Right lobe of liver (tissue), 6 donors: ENCODE data around the gene VAV2. TPM values are rescaled to one million over a fixed set of nuclear protein-coding genes. Genes with fewer than 3 reads are reported as not detected.

Source experiments
- ATAC-seq, 4 donors: fragments of 200-7000 bp; cut with Tn5 transposase; one replicate each; pipeline ENCODE4 v1.9.1; 2020; ENCODE audit warnings: mild to moderate bottlenecking in 4 of 4, moderate library complexity in 4 of 4
- DNase-seq, 3 donors: peaks; one replicate each; pipeline ENCODE4 v3.0.0-alpha.2; 2020
- H3K27ac ChIP-seq, 3 donors: fragments of 200-600 bp; one replicate each; pipeline ENCODE4 v1.8.0; 2022
- H3K27me3 ChIP-seq, 2 donors: fragments of 200-600 bp; one replicate each; pipeline ENCODE4 v1.8.0; 2022
- H3K36me3 ChIP-seq, 4 donors: fragments of 200-600 bp; sonication (generic) in 1 of 4; one replicate each; pipeline versions ENCODE4 v1.5.1 to v1.8.0; 2017 to 2022; ENCODE audit warnings: control low read depth in 1 of 4
- H3K4me1 ChIP-seq, 4 donors: fragments of 200-600 bp; sonication (generic) in 1 of 4; one replicate each; pipeline versions ENCODE4 v1.5.1 to v1.8.0; 2017 to 2022; ENCODE audit warnings: control low read depth in 1 of 4
- H3K4me3 ChIP-seq, 3 donors: fragments of 200-600 bp; one replicate each; pipeline ENCODE4 v1.8.0; 2022
- H3K9me3 ChIP-seq, 4 donors: fragments of 200-600 bp; sonication (generic) in 1 of 4; one replicate each; pipeline versions ENCODE4 v1.5.1 to v1.8.0; 2017 to 2022; ENCODE audit warnings: control low read depth in 1 of 4
- CTCF ChIP-seq, 4 donors: fragments of 200-600 bp in 3 of 4; fragments of 450-650 bp in 1 of 4; IDR thresholded peaks; one replicate each; pipeline versions ENCODE4 v1.5.1 to v1.8.0; 2016 to 2022; ENCODE audit warnings: antibody characterized with exemption in 4 of 4, mild to moderate bottlenecking in 2 of 4
- POLR2A ChIP-seq: fragments of 450-650 bp; IDR thresholded peaks from one replicate; pipeline ENCODE4 v1.6.1; 2017; ENCODE audit warnings: antibody characterized with exemption, mild to moderate bottlenecking
- WGBS: methylation state at CpG from one replicate; pipeline ENCODE4 v1.1.6; 2018; ENCODE audit warnings: low coverage, low lambda C conversion rate; ENCODE audit not compliant: insufficient coverage; ENCODE audit errors: missing lambda C conversion rate; 5-methylcytosine and 5-hydroxymethylcytosine counted together
- intact Hi-C, 2 donors: fragments of 100-400 bp; cut with DNase I; formaldehyde crosslinking; loops; one replicate each; pipeline versions ENCODE4 v1.11.2 to v1.14.1; 2022
- total RNA-seq, 6 experiments: library from RNA; depleted of rRNA in 2 of 6; stranded (reverse); fragments of >200 nt in 2 of 6; fragmentation: NEBNext Ultra II Directional in 3 of 6; extraction: Animal tissue kit (Norgen Biotek cat#: 25700) in 3 of 6; gene quantifications; one replicate each; pipeline versions ENCODE4 v1.1.0 to v1.2.4, GENCODE V29; 2016 to 2023
- donor health status: DM: no; HTN: yes; CAD: no.
- donor health status: DM: no; HTN: no; CAD: no.
- donor health status: DM: no; HTN: no; CAD: no.
- donor health status: DM: no; HTN: yes; CAD: no.
- donor health status: DM: no; HTN: yes; CAD: no.

VAV2 gene
- total RNA-seq, 6 experiments from 2014 or later = 30.1 to 44.3 (median 34.9) TPM

DNA sequence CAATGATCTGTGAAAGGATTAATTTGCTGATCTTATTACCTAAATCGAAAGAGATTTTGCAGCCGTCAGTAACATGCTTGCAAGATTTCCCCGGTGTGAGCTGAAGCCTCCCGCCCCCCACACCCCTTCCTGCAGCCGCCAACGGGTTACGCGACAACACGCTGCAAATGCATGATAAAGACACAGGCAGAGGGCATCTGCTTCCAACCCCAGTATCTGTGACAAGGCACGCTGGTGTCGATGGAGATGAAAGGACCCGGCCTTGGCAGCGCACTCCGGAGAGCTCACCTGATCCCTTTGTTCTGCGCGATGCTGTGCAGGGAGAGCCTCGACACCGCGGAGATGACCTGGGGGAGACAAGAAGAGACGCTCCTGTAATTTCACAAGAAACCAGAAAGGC, 131.0 kb downstream of the VAV2 start:
- no peak for TF ChIP-seq CTCF (IDR thresholded peaks at IDR 0.05)
- no peak for TF ChIP-seq POLR2A

DNA sequence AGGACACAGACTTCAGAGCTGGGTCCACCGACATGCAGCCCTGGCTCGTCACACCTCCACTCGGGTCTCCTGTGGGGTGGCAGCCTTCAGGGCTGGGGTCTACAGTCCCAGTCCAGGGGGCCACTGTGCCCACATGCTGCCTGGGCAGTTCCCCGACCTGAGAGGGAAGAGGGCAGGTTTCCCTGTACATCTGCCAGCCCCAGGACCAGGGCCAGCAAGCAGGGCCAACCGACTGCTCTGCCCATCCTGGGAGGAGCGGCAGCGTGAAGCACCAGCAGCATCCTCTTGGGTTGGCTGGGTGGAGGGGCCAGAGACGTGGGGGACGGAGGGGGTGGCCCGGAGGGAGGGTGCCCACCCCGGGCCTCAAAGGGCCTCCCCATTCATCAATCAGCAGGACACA, 133.4 kb downstream of the VAV2 start:
- Histone ChIP-seq H3K27ac (no peak overlapping the region), H3K27me3 (no peaks in the 10 kb centered on the region), H3K4me3 (no peak overlapping the region), H3K36me3 (peaks cover 0 to 5% (median 0%) of the 10 kb centered on the region in 4 donors), H3K9me3 (no peaks in the 10 kb centered on the region), H3K4me1 (peaks cover 0 to 30% (median 13%) of the 10 kb centered on the region in 4 donors)
- DNase-seq = peak; percentile 58 to 86 (median 84)
- ATAC-seq = peak; percentile 1 to 47 (median 30)
- TF ChIP-seq POLR2A = no peak
- no peak for TF ChIP-seq CTCF (IDR thresholded peaks at IDR 0.05)
- WGBS = 60% methylated on average over 1 of the region's 11 CpGs
- intact Hi-C loops = no loop called here

More for the DNA sequence above, 131.0 kb downstream of the VAV2 start:
- intact Hi-C loops = no loop called here
- Histone ChIP-seq H3K36me3 (peaks cover 0 to 5% (median 0%) of the 10 kb centered on the region in 4 donors), H3K4me1 (peaks cover 0 to 15% (median 6%) of the 10 kb centered on the region in 4 donors), H3K27ac (no peak overlapping the region), H3K4me3 (no peak overlapping the region), H3K27me3 (no peaks in the 10 kb centered on the region), H3K9me3 (no peaks in the 10 kb centered on the region)
- ATAC-seq (no peak), DNase-seq (no peak)
- 88% methylated on average over 16 of the region's 20 CpGs for WGBS

- DNase-seq (no peak), ATAC-seq (no peak)
- Histone ChIP-seq H3K4me1 (peaks cover 0 to 26% (median 12%) of the 10 kb centered on the region in 4 donors), H3K4me3 (no peak overlapping the region), H3K27ac (peak overlapping the region in 1 of 3 donors; percentile 96), H3K36me3 (peaks cover 0 to 5% (median 0%) of the 10 kb centered on the region in 4 donors), H3K9me3 (no peaks in the 10 kb centered on the region), H3K27me3 (no peaks in the 10 kb centered on the region)
- no CpG with 5 or more reads among the region's 9 CpGs for WGBS
- TF ChIP-seq POLR2A (no peak), CTCF (IDR thresholded peaks at IDR 0.05) (no peak)
- intact Hi-C loops = no loop called here
These were observed 134.5 kb downstream of the VAV2 start for GRCh38 chr9:133857639-133858038.

DNA sequence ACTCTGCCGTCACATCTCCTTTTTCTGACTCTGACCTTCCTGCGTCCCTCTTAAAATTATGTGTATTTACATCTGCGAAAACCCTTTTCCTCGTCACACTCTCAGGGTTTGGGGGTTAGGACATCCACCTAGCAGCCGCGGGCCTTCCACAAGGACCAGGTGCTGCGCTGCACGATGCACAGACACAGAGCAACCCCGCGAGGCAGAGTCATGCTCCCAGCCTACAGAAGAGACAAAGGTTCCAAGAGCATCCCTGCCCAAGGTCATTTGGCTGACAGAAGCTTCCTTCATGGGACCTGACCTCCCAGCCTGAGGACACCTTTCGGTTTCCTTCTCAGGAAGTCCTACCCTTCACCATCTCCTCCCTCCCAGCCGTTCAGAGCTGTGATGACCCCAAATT, 135.3 kb downstream of the VAV2 start:
- H3K4me3 ChIP-seq = no peak overlapping the region
- peak in 1 of 4 donors; percentile 4 for ATAC-seq
- peak overlapping the region; percentile 77 to 99 (median 96) for H3K27ac ChIP-seq
- H3K9me3 ChIP-seq = no peaks in the 10 kb centered on the region
- WGBS = 84% methylated on average over 9 of the region's 12 CpGs
- intact Hi-C loops = no loop called here
- no peak for DNase-seq
- peaks cover 0 to 5% (median 0%) of the 10 kb centered on the region in 4 donors for H3K36me3 ChIP-seq
- H3K4me1 ChIP-seq = peaks cover 0 to 26% (median 12%) of the 10 kb centered on the region in 4 donors
- TF ChIP-seq CTCF (IDR thresholded peaks at IDR 0.05) (no peak), POLR2A (no peak)
- no peaks in the 10 kb centered on the region for H3K27me3 ChIP-seq
